Breast epithelium (tissue), 4 donors: Measurements from ENCODE around the gene DCAF10. TPM values are rescaled to one million over a fixed set of nuclear protein-coding genes. Genes with fewer than 3 reads are reported as not detected.

Experiments
- DNase-seq, 2 donors: peaks; one replicate each; pipeline ENCODE4 v3.0.0-alpha.2; 2019; ENCODE audit warnings: low spot score in 2 of 2
- H3K27ac ChIP-seq, 2 donors: fragments of 200-600 bp; sonication (generic) in 1 of 2; one replicate each; pipeline ENCODE4 v1.5.1; 2016 to 2019; ENCODE audit warnings: mild to moderate bottlenecking in 1 of 2
- H3K27me3 ChIP-seq, 2 donors: fragments of 200-600 bp; sonication (generic) in 1 of 2; one replicate each; pipeline versions ENCODE4 v1.5.1 to v1.6.0; 2017 to 2019; ENCODE audit warnings: control low read depth in 1 of 2, mild to moderate bottlenecking in 1 of 2
- H3K36me3 ChIP-seq: fragments of 200-600 bp; one replicate; pipeline ENCODE4 v1.5.1; 2019
- H3K4me1 ChIP-seq, 2 donors: fragments of 200-600 bp; sonication (generic); one replicate each; pipeline ENCODE4 v1.5.1; 2016 to 2019; ENCODE audit warnings: control low read depth in 1 of 2
- H3K4me3 ChIP-seq, 3 donors: fragments of 200-600 bp; sonication (generic); 1 replicate in 2 of 3; 2 replicates in 1 of 3; pipeline ENCODE4 v1.5.1; 2016 to 2019; ENCODE audit warnings: mild to moderate bottlenecking in 3 of 3, moderate library complexity in 2 of 3
- H3K9me3 ChIP-seq, 2 donors: fragments of 200-600 bp; sonication (generic) in 1 of 2; one replicate each; pipeline ENCODE4 v1.5.1; 2016 to 2019; ENCODE audit warnings: control low read depth in 1 of 2
- POLR2A ChIP-seq: fragments of 450-650 bp; IDR thresholded peaks from one replicate; pipeline ENCODE4 v1.6.1; 2016; ENCODE audit warnings: antibody characterized with exemption, mild to moderate bottlenecking, moderate library complexity
- POLR2AphosphoS5 ChIP-seq, 3 donors: sonication (generic); formaldehyde crosslinking; IDR thresholded peaks; one replicate each; pipeline ENCODE4 v1.6.1; 2017; ENCODE audit warnings: antibody characterized with exemption in 3 of 3
- intact Hi-C: fragments of 100-400 bp; cut with DNase I; formaldehyde crosslinking; loops from one replicate; pipeline ENCODE4 v1.15.1; 2023; ENCODE audit warnings: low total_unique reads
- total RNA-seq, 3 donors: library from RNA; depleted of rRNA; stranded (reverse); fragments of >200 nt; gene quantifications; one replicate each; pipeline ENCODE4 v1.1.0, GENCODE V29; 2016
- TF ChIP-seq, protein P1 (sequence below), 3 donors: fragments of 450-650 bp; IDR thresholded peaks; one replicate each; pipeline ENCODE4 v1.5.1; 2016 to 2017; ENCODE audit warnings: antibody characterized with exemption in 3 of 3, mild to moderate bottlenecking in 3 of 3, moderate library complexity in 3 of 3

The DCAF10 gene
- total RNA-seq, 3 donors from 2014 or later = 29.8 to 44.8 (median 38.7) TPM

DNA sequence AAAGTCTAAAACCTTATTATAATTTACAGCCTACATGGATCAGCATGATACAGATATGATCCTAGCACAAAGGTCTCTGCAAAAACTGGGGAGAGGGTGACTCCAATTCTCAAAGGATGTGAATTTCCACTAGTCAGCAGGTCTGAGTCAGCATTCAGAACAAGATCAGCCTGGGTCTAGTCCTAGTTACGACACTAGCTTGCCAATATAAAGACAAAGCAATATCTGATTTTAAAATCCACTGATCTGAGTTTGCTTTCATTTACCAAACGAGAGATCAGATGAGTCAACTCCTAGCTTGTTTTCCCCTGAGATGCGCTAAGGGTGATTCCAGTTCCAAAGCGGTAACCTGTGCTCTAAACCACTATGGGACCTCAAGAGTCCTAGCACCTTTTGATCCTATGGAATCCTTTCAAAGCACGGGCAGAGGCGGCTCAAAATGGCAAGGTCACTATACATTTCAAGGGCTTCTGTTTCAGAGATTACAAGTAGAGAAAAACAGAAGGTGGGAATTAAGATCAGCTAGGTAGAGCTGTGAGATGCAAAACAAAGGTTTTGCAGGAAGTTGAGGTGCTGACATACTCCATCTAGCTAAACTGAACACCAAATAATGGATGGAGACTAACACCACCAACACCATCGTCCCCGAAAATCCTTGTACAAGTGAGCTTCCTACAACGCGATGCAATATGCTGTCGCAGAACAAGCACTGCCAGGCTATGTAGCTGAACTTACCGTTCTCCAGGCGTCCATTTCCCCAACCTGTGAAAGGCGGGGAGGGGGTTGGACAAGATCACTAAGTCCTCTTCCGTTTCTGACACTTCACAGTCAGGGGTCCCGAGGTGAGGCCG is 102.4 kb downstream of the DCAF10 start:
- intact Hi-C loops = no loop called here
- DNase-seq = no peak
- Histone ChIP-seq H3K27ac (peak overlapping the region; percentile 84 to 85), H3K9me3 (no peaks in the 10 kb centered on the region), H3K4me3 (peak overlapping the region; percentile 85 to 96 (median 92)), H3K36me3 (no peaks in the 10 kb centered on the region), H3K27me3 (no peaks in the 10 kb centered on the region), H3K4me1 (peaks cover 0 to 8% of the 10 kb centered on the region in 2 donors)
- TF ChIP-seq, protein P1, sequence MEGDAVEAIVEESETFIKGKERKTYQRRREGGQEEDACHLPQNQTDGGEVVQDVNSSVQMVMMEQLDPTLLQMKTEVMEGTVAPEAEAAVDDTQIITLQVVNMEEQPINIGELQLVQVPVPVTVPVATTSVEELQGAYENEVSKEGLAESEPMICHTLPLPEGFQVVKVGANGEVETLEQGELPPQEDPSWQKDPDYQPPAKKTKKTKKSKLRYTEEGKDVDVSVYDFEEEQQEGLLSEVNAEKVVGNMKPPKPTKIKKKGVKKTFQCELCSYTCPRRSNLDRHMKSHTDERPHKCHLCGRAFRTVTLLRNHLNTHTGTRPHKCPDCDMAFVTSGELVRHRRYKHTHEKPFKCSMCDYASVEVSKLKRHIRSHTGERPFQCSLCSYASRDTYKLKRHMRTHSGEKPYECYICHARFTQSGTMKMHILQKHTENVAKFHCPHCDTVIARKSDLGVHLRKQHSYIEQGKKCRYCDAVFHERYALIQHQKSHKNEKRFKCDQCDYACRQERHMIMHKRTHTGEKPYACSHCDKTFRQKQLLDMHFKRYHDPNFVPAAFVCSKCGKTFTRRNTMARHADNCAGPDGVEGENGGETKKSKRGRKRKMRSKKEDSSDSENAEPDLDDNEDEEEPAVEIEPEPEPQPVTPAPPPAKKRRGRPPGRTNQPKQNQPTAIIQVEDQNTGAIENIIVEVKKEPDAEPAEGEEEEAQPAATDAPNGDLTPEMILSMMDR (IDR thresholded peaks at IDR 0.05) = no peak
- no peak for TF ChIP-seq POLR2A
- no peak for TF ChIP-seq POLR2AphosphoS5 (IDR thresholded peaks at IDR 0.05)

DNA sequence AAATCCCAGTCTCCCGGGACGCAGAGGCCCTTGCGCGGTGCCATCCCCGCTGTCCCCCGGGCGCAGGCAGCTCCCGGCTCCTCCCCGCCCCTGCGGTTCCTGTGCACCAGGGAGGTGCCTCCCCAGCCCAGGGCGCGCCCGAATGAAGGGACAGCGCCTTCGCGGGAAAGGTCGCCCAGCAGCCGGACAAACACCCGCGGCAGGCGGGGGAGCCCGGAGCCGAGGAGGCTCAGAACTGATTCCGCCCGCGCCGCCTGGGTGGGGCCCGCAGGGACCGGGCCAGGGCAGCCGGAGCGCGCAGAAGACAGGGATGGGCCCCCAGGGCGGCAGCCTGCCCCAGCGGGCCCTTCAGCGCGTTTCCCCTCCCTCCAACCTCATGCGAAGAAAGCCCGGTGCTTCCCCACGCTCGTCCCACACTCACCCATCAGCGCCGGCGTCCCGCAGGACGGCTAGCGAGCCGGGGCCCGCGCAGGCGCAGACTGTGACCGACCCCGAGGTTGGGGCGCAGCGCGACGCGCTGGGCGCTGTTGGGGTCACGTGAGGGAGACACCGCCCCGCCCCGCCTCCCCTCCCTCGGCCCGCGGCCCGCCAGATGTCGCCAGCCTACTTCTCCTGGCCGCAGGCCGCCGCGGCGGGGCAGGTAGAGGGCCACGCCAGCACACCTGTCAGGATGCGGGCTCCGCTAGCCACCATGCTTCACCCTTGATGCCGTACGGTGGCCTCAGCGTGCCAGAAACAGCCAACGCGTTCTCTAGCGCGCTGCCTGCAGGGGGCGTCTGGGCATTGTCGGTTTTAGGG is 103.2 kb downstream of the DCAF10 start, which contains the start of gene SLC25A51:
SLC25A51 (minus strand) TSS at position 481 of the 798 bp plus-strand sequence. CDS start 15,577 bp downstream, outside the sequence.
- H3K27ac ChIP-seq = peak within 1 kb of the TSS; percentile 84 to 85
- peak within 1 kb of the TSS; percentile 85 to 96 (median 92) for H3K4me3 ChIP-seq
- no peaks in the 10 kb centered on the region for H3K9me3 ChIP-seq
- intact Hi-C loops = no loop called here
- peak; percentile 83 to 94 (median 88) for TF ChIP-seq POLR2AphosphoS5 (IDR thresholded peaks at IDR 0.05)
- TF ChIP-seq, protein P1 (IDR thresholded peaks at IDR 0.05) = peak; percentile 91 to 98 (median 96)
- TF ChIP-seq POLR2A = no peak
- peaks cover 0 to 8% of the 10 kb centered on the region in 2 donors for H3K4me1 ChIP-seq
- peak; percentile 92 to 95 for DNase-seq
- H3K27me3 ChIP-seq = no peaks in the 10 kb centered on the region
- H3K36me3 ChIP-seq = no peaks in the 10 kb centered on the region

DNA sequence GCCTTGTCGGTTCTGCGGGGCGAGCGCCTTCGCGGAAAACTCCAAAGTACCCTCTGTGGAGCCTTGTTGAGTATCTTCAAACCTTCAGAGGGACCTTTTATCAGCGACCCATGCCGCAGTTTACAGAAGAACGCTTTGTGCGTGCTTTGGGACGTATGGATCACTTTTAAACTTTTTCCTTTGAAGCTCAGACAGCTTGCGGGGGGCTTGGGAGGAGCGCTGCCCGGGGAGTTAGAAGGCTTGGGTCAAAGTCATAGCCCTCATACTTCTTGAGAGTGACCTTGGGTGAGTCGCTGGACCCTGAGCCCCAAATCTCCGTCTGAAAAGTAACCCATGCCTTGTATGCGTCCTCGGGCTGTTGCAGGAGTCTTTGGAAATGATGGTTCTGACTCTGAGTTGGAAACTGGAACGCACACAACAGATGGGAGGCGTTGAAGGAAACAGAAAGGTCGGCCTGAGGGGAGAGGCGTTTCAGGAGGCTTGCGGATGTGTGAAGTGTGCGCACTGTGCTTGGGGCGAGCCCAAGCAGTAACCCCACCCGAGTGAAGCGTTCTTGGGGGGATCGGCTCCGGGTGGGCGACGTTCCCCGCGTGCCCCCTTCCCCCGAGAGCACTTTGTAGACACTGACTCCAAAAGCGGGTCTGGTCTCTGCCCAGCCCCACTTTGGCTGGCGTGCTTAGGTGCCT is 104.0 kb downstream of the DCAF10 start:
- H3K27me3 ChIP-seq = no peaks in the 10 kb centered on the region
- H3K9me3 ChIP-seq = no peaks in the 10 kb centered on the region
- no peak for DNase-seq
- TF ChIP-seq, protein P1 (IDR thresholded peaks at IDR 0.05) = peak in 1 of 3 donors; percentile 2
- TF ChIP-seq POLR2A = no peak
- H3K4me1 ChIP-seq = peaks cover 0 to 8% of the 10 kb centered on the region in 2 donors
- peak overlapping the region; percentile 84 to 85 for H3K27ac ChIP-seq
- no peaks in the 10 kb centered on the region for H3K36me3 ChIP-seq
- intact Hi-C loops = no loop called here
- peak overlapping the region; percentile 85 to 96 (median 92) for H3K4me3 ChIP-seq

DNA sequence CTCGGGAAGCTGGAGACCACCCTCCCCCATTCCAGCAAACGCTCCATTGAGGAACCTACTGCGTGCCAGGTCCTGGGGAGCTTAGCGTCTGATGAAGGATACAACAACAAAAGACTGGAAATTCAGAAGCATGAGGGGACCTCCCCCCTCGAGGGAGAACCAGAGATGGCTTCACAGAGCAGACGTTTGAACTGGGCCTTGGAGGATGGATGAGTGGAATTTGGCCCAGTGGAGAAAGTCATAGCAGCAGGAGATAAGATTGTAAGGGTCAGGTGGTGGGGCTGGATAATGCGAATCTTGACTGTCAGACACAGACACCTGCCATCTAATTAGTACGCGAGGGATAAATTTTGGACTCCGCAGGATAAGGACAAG is 104.5 kb downstream of the DCAF10 start:
- H3K27ac ChIP-seq = peak overlapping the region; percentile 84 to 85
- no peaks in the 10 kb centered on the region for H3K27me3 ChIP-seq
- no peaks in the 10 kb centered on the region for H3K36me3 ChIP-seq
- H3K4me3 ChIP-seq = peak overlapping the region; percentile 85 to 96 (median 92)
- peaks cover 0 to 8% of the 10 kb centered on the region in 2 donors for H3K4me1 ChIP-seq
- intact Hi-C loops = no loop called here
- no peaks in the 10 kb centered on the region for H3K9me3 ChIP-seq
- DNase-seq = no peak
- no peak for TF ChIP-seq POLR2A
- TF ChIP-seq, protein P1 (IDR thresholded peaks at IDR 0.05) = no peak
- TF ChIP-seq POLR2AphosphoS5 (IDR thresholded peaks at IDR 0.05) = no peak
